ENCODE data around the gene HID1. TPM values are rescaled to one million over a fixed set of nuclear protein-coding genes. Genes with fewer than 3 reads are reported as not detected.

The HID1 gene
- total RNA-seq, 1 donor from 2014 or later: 28.5 TPM

GRCh38 chr17:75003070-75003956 lies 30.8 kb upstream of the HID1 start:
- no peak overlapping the region for H3K4me3 ChIP-seq (ENCODE audit: low read depth, low read length)
- no peak for DNase-seq (ENCODE audit: low read depth)
- no peak for TF ChIP-seq CTCF (IDR thresholded peaks at IDR 0.05; ENCODE audit: insufficient read depth, low read length, poor library complexity, severe bottlenecking)
- no peaks in the 10 kb centered on the region for H3K36me3 ChIP-seq (ENCODE audit: control insufficient read depth, insufficient read depth, low read length)
- no peaks in the 10 kb centered on the region for H3K27me3 ChIP-seq (ENCODE audit: control insufficient read depth, insufficient read depth, low read length)

- Histone ChIP-seq H3K36me3 (ENCODE audit: control insufficient read depth, insufficient read depth, low read length) (no peaks in the 10 kb centered on the region), H3K27me3 (ENCODE audit: control insufficient read depth, insufficient read depth, low read length) (no peaks in the 10 kb centered on the region), H3K4me3 (ENCODE audit: low read depth, low read length) (no peak overlapping the region)
- DNase-seq (ENCODE audit: low read depth): no peak
- TF ChIP-seq CTCF (IDR thresholded peaks at IDR 0.05; ENCODE audit: insufficient read depth, low read length, poor library complexity, severe bottlenecking): no peak
Observed at GRCh38 chr17:75001915-75002843, 29.6 kb upstream of the HID1 start.

- TF ChIP-seq CTCF (IDR thresholded peaks at IDR 0.05; ENCODE audit: insufficient read depth, low read length, poor library complexity, severe bottlenecking): no peak
- H3K4me3 ChIP-seq (ENCODE audit: low read depth, low read length): no peak overlapping the region
Observed at GRCh38 chr17:74999523-74999922, 27.0 kb upstream of the HID1 start.

GRCh38 chr17:74998783-74999182 lies 26.2 kb upstream of the HID1 start:
- no peak for TF ChIP-seq CTCF (IDR thresholded peaks at IDR 0.05; ENCODE audit: insufficient read depth, low read length, poor library complexity, severe bottlenecking)
- Histone ChIP-seq H3K36me3 (ENCODE audit: control insufficient read depth, insufficient read depth, low read length) (no peaks in the 10 kb centered on the region), H3K27me3 (ENCODE audit: control insufficient read depth, insufficient read depth, low read length) (no peaks in the 10 kb centered on the region), H3K4me3 (ENCODE audit: low read depth, low read length) (no peak overlapping the region)
- no peak for DNase-seq (ENCODE audit: low read depth)

More at GRCh38 chr17:74999523-74999922, 27.0 kb upstream of the HID1 start:
- no peaks in the 10 kb centered on the region for H3K27me3 ChIP-seq (ENCODE audit: control insufficient read depth, insufficient read depth, low read length)
- no peak for DNase-seq (ENCODE audit: low read depth)
- H3K36me3 ChIP-seq (ENCODE audit: control insufficient read depth, insufficient read depth, low read length): no peaks in the 10 kb centered on the region

- DNase-seq (ENCODE audit: low read depth): no peak
- H3K27me3 ChIP-seq (ENCODE audit: control insufficient read depth, insufficient read depth, low read length): no peaks in the 10 kb centered on the region
- no peak overlapping the region for H3K4me3 ChIP-seq (ENCODE audit: low read depth, low read length)
- no peaks in the 10 kb centered on the region for H3K36me3 ChIP-seq (ENCODE audit: control insufficient read depth, insufficient read depth, low read length)
- no peak for TF ChIP-seq CTCF (IDR thresholded peaks at IDR 0.05; ENCODE audit: insufficient read depth, low read length, poor library complexity, severe bottlenecking)
Observed at GRCh38 chr17:74995847-74996246, 23.3 kb upstream of the HID1 start.
